Prostate gland (tissue), 2 donors: Measurements from ENCODE around the gene AGAP2. TPM values are rescaled to one million over a fixed set of nuclear protein-coding genes. Genes with fewer than 3 reads are reported as not detected.

ENCODE experiments used
- DNase-seq: peaks from one replicate; pipeline ENCODE4 v3.0.0-alpha.2; 2019; ENCODE audit warnings: low spot score
- H3K27ac ChIP-seq, 2 donors: fragments of 200-600 bp; sonication (generic); 2 replicates each; pipeline ENCODE4 v1.5.1; 2017 to 2019
- H3K27me3 ChIP-seq: fragments of 200-600 bp; sonication (generic); replicated peaks from 2 replicates; pipeline ENCODE4 v1.5.1; 2019; ENCODE audit not compliant: insufficient read depth
- H3K36me3 ChIP-seq, 2 donors: fragments of 200-600 bp; sonication (generic); 1 replicate in 1 of 2; 2 replicates in 1 of 2; pipeline versions ENCODE4 v1.5.1 to v1.8.1; 2017 to 2019
- H3K4me1 ChIP-seq: fragments of 200-600 bp; sonication (generic); replicated peaks from 2 replicates; pipeline ENCODE4 v1.5.1; 2019
- H3K4me3 ChIP-seq, 2 donors: fragments of 200-600 bp; sonication (generic); 2 replicates each; pipeline ENCODE4 v1.5.1; 2017 to 2019
- H3K9me3 ChIP-seq: fragments of 200-600 bp; sonication (generic); 2 replicates; pipeline ENCODE4 v1.5.1; 2017
- POLR2A ChIP-seq: fragments of 450-650 bp; IDR thresholded peaks from one replicate; pipeline ENCODE4 v1.6.1; 2016; ENCODE audit warnings: antibody characterized with exemption, mild to moderate bottlenecking
- POLR2AphosphoS5 ChIP-seq: sonication (generic); formaldehyde crosslinking; IDR thresholded peaks from one replicate; pipeline ENCODE4 v1.6.1; 2017; ENCODE audit warnings: antibody characterized with exemption
- WGBS: methylation state at CpG from one replicate; pipeline ENCODE4 v1.1.5; 2018; 5-methylcytosine and 5-hydroxymethylcytosine counted together
- intact Hi-C: fragments of 100-400 bp; cut with DNase I; formaldehyde crosslinking; loops from one replicate; pipeline ENCODE4 v1.14.2; 2022
- total RNA-seq, 2 donors: library from RNA; depleted of rRNA; stranded (reverse); fragments of >200 nt; gene quantifications; one replicate each; pipeline ENCODE4 v1.1.0, GENCODE V29; 2016
- TF ChIP-seq, protein P1 (sequence below), 4 experiments: fragments of 200-600 bp in 2 of 4; fragments of 450-650 bp in 2 of 4; sonication (generic) in 2 of 4; IDR thresholded peaks; 1 replicate in 3 of 4; 2 replicates in 1 of 4; pipeline ENCODE4 v1.5.1; 2016 to 2019; ENCODE audit warnings: antibody characterized with exemption in 4 of 4, mild to moderate bottlenecking in 2 of 4, moderate library complexity in 2 of 4

The AGAP2 gene
- total RNA-seq, 2 donors from 2014 or later, result 0.82 to 4.2 TPM

DNA sequence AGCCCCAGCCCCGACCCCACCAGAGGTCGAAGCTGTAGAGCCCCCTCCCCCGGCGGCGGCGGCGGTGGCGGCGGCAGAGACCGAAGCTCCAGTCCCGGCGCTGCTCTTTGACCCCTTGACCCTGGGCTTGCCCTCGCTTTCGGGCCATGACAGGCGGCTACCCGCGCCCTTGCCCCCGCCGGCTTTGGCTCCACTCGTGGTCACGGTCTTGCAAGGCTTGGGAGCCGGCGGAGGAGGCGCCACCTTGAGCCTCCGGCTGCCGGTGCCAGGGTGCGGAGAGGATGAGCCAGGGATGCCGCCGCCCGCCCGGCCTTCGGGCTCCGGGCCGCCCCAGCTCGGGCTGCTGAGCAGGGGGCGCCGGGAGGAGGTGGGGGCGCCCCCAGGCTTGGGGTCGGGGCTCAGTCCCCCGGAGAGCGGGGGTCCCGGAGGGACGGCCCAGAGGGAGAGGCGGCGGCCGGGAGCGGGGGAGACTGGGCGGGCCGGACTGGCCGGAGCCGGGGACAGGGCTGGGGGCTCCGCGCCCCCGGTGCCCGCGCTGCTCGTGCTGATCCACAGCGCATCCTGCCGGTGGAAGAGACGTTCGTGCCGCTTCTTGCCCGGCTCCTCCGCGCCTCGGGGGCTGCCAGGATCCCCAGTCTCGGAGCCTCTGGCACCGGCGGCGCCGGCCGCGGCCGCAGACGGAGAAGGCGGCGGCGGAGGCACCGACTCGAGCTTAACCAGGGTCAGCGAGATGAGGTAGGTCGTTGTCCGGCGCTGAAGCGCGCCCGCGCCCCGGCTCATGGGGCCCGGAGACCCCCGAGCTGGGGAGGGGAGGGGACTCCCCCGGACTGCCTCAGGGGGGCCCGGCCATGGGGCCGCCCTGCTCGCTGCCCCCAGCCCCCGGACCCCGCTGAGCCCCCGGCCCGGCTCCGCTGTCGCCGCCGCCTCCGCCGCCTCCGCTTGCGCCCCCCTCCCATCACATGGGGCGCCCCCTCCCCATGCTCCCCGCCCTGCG is 778 bp downstream of the AGAP2 start:
- DNase-seq, result no peak
- 18% methylated on average over 72 of the region's 110 CpGs for WGBS
- Histone ChIP-seq H3K36me3 (no peaks in the 10 kb centered on the region), H3K27me3 (peaks cover 12% of the 10 kb centered on the region), H3K9me3 (no peaks in the 10 kb centered on the region), H3K27ac (no peak overlapping the region), H3K4me1 (peaks cover 22% of the 10 kb centered on the region), H3K4me3 (peak overlapping the region; percentile 13 to 28)
- no peak for TF ChIP-seq POLR2A
- no peak for TF ChIP-seq POLR2AphosphoS5
- TF ChIP-seq, protein P1, sequence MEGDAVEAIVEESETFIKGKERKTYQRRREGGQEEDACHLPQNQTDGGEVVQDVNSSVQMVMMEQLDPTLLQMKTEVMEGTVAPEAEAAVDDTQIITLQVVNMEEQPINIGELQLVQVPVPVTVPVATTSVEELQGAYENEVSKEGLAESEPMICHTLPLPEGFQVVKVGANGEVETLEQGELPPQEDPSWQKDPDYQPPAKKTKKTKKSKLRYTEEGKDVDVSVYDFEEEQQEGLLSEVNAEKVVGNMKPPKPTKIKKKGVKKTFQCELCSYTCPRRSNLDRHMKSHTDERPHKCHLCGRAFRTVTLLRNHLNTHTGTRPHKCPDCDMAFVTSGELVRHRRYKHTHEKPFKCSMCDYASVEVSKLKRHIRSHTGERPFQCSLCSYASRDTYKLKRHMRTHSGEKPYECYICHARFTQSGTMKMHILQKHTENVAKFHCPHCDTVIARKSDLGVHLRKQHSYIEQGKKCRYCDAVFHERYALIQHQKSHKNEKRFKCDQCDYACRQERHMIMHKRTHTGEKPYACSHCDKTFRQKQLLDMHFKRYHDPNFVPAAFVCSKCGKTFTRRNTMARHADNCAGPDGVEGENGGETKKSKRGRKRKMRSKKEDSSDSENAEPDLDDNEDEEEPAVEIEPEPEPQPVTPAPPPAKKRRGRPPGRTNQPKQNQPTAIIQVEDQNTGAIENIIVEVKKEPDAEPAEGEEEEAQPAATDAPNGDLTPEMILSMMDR (IDR thresholded peaks at IDR 0.05), result no peak
- intact Hi-C loops, result no loop called here

DNA sequence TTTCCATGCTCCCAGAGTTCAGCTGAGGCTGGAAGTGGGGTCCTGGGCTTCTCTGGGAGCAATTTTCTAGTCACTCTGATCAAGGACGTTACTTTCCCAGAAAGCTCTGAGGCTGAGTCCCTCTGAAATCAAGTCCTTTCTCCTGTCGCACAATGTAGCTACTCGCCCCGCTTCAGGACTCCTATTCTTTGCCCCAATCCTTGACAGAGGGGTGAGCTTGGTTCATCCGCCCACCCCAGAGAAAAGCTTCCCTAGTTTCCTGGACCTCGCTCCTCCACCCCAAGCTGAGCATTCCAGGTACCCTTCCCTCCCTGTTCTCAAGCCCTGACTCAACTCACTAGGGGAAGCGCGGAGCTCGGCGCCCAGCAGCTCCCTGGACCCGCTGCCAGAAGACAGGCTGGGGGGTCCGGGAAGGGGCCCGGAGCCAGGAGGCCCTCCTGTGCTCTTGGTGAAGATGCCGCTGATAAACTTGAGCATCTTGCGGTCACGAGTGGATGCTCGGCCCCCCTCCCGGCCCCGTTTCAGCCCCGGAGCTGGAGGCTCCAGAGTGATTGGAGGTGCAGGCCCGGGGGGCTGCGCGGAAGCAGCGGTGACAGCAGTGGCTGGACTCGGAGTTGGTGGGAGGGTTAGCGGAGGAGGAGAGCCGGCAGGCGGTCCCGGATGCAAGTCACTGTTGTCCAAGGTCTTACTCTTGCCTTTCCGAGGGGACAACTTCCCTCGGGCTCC is 1.6 kb downstream of the AGAP2 start:
- WGBS, result 7% methylated on average over 31 of the region's 31 CpGs
- TF ChIP-seq POLR2A (no peak), POLR2AphosphoS5 (no peak)
- TF ChIP-seq, protein P1 (IDR thresholded peaks at IDR 0.05), result no peak
- Histone ChIP-seq H3K27me3 (peaks cover 12% of the 10 kb centered on the region), H3K27ac (no peak overlapping the region), H3K4me3 (peak overlapping the region in 1 of 2 donors; percentile 28), H3K9me3 (no peaks in the 10 kb centered on the region), H3K36me3 (no peaks in the 10 kb centered on the region), H3K4me1 (peaks cover 22% of the 10 kb centered on the region)
- intact Hi-C loops, result no loop called here
- no peak for DNase-seq

DNA sequence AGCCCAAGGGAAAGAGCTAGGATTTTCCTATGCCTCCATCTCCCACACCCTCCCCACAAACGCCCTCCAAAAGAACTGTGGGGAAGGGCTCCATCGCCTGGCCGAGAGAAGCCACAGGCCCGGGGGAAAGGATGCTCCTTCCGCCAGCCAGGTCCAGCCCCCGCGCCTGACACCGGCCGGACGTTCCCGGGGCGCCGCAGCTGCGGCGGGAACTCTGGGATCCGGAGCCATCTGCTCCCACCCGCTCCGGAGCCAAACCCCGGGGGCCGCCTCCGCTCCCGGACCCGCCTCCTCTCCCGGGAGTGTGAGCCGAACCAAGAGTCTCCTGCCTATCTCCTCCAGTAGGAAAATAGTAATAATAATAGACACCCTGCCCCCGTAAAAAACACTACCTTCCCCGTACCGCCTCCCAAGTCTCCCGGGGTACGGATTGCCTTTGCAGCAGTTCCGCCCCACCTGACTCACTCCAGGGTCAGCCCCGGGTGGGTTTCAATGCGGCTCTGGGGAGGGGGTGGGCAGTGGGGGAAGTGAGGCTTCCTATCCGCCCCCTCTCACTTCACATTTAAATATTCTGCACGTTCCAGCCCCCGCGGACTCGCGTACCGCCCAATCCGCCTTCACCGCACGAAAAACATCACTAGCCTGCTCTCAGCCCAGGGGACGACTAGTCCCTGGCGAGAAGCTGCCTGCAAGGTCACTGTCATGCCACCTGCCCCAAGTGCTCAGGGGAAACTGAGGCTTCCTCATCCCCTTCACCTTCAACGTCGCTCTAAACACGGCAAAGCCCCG is 2.4 kb downstream of the AGAP2 start:
- H3K36me3 ChIP-seq, result no peaks in the 10 kb centered on the region
- WGBS, result 13% methylated on average over 44 of the region's 49 CpGs
- no peak for TF ChIP-seq POLR2AphosphoS5
- TF ChIP-seq, protein P1 (IDR thresholded peaks at IDR 0.05), result no peak
- no peaks in the 10 kb centered on the region for H3K9me3 ChIP-seq
- H3K4me1 ChIP-seq, result peaks cover 22% of the 10 kb centered on the region
- intact Hi-C loops, result no loop called here
- H3K27me3 ChIP-seq, result peaks cover 12% of the 10 kb centered on the region
- H3K4me3 ChIP-seq, result no peak overlapping the region
- no peak for DNase-seq
- no peak overlapping the region for H3K27ac ChIP-seq

DNA sequence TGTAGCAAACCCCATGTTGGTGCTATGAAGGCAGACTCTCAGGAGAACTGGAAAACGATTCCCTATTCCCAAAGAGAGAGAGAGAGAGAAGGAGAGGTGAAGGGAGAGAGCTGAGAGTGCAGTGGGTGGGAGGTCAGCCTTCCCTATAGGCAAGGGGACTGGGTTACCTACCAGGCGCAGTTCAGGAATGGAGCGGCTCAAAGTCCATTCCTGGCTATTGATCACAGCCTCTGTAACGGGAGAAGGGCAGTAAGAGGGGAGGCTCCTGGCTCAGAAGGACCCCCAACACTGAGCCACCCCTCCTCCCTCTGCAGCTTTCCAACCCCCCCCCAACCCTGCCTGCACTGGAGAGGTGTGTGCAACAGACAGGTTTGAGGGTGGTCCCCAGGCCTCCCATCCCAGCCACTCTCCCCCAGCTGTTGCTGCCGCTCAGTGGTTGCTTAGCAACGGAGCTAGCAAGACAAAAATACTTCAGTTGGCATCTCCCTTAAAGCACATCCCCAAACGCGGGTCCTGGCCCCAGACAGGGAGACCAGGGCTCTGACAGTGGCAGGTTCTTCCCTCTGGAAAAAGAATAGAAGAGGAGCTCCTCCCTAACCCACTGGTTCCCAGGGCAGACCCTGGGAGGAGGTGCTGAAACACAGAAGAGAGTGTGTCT is 3.2 kb downstream of the AGAP2 start:
- H3K36me3 ChIP-seq, result no peaks in the 10 kb centered on the region
- no peak overlapping the region for H3K4me3 ChIP-seq
- intact Hi-C loops, result no loop called here
- H3K4me1 ChIP-seq, result peaks cover 22% of the 10 kb centered on the region
- no peak for DNase-seq
- TF ChIP-seq, protein P1 (IDR thresholded peaks at IDR 0.05), result no peak
- no peak for TF ChIP-seq POLR2AphosphoS5
- no peak for TF ChIP-seq POLR2A
- no peaks in the 10 kb centered on the region for H3K9me3 ChIP-seq
- 20% methylated on average over 8 of the region's 8 CpGs for WGBS
- peaks cover 10% of the 10 kb centered on the region for H3K27me3 ChIP-seq
- no peak overlapping the region for H3K27ac ChIP-seq
